ENCODE results near the gene KCNS1.
"Not testable (repeated sequence)": the region's sequence is repeated elsewhere in the genome, so short reads cannot be mapped to it uniquely, and the experiment has no call there.

The KCNS1 gene

DNA sequence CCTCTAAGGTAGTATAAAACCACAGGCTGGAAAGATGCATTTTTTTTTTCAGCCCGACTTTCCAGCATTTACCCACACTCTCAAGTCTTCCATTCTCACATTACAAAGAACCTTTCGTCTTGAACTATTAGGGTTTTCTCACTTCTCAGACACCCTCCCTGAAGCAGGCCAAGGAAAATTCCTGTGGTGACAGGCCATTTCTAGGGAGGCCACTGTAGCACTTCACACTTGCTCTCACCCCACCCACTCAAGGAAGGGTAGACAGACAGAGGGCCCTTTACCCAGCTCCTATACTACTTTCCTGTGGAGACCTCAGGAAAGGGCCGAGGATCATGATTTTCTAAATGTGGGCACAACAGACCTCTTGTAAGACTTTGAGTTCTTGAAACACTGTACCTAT lies 27.7 kb downstream of the KCNS1 start:
- no peak for DNase-seq

DNA sequence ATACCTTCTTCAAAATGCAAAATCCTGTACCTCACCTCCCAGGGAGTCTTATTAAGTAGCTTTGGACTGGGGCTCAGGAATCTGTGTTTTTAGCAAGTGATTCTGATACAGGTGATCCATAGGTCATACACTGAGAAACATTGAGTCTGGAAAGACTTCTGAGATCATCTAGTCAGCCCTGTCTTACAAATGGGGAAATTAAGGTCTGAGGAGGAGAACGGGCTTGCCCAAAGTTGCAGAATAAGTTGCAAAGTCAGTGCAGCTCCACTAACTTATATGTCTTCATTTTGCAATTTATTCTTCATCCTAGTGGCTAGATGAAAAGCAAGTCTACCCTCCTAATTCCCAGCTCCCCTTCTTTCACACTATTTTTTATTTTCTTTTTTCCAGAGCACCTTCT lies 28.9 kb downstream of the KCNS1 start:
- DNase-seq: no peak

DNA sequence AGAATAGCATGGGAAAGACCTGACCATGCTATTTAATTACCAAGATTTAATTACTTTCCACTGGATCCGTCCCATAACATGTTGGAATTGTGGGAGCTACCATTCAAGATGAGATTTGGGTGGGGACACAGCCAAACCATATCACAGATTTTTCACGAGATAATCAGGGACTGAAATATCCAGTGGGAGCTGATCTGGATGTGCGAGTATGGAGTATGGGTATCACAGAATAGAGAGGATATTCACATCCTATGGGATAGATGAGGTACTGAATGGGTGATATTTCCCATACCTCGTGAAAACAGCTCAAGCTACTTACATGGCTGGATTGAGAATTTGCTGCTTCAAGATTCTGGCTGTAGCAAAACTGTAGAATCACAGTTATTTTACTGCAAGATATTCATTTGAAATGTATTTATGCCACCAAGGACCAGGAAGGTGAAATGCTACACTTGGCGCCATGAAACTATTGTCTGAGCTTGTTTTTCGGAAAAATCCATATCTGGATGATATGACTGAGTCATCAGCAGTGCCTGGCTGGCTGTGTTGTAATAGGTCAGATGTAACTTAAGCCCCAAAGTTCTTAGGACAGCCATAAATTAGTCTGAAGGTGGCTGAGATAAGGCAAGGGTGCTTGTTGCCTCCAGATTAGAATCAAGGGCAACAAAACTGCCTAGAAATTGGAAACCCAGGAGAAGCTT lies 29.8 kb downstream of the KCNS1 start:
- DNase-seq: no peak

DNA sequence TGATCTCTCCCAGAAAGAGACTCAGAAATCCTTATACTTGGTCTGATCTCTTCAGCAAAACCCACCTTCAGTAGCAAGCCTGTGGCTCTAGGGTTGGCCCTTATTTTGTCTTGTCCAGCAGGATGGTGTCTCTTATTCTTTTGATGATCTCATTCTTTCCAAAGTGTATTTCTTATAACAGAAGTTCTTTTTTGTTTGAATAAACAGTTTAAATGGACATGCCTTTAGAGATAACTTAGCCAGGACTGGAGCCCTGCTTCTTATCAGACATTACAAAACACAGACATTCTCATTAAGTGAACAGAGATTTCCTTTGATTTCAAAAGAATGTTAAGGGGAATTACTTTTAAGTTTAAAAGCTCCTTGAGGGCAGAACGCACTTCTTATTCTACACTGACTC lies 31.7 kb downstream of the KCNS1 start:
- DNase-seq: no peak

DNA sequence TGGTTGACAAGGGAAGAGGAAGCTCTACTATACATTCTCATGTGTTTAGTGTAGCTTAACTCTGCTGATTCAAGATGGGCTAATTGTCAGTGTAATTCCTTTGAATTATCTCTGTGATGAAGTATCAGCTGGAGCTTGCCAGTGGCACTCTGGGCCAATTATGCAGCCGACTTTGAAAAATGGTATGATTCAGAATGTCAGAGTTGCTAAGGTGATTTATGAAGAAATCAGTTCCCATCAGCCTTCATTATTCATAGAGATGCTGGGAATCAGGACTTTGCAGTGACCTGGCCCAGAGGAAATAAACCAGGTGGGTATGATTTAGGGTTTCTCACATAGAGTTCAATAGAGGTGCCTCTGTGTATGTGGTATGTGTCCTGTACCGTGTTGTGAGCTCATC lies 33.4 kb downstream of the KCNS1 start:
- DNase-seq: no peak

DNA sequence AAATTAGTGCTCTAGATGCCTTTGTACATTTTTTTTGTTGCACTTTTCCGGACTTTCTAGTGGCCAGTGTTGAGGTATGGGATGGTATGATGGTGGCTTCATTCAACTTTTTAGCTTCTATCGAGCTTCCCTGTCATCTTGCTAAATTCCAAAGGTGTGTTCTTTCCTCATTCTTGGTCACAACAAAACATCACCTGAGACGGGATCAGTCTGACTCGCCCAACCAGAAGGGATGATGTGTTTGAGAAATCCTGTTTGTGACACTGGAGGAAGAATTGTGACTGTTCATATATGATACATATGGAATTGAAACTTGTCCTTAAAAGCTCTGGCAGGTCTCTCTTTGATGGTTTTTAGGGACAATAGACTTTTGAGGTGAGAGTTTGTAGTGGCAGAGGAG lies 33.8 kb downstream of the KCNS1 start:
- DNase-seq: no peak

DNA sequence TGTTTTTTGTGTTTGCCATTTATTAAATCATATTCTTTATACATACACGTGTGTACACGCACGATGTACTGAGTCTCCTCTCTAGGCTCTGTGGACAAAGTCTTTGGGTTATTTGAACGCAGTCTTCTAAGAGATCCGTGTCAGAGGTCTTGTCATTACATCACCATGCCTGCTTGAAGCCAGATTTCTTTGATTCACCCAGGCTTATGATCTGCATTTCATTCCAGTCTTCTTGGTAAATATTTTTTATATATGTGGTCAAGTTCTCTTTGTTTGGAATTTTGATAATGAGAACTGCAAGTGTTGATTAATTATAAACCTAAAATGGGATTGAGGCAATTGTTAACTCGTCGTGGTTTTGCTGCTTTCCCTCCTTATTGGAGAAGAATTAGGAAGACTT lies 34.6 kb downstream of the KCNS1 start:
- DNase-seq: no peak

DNA sequence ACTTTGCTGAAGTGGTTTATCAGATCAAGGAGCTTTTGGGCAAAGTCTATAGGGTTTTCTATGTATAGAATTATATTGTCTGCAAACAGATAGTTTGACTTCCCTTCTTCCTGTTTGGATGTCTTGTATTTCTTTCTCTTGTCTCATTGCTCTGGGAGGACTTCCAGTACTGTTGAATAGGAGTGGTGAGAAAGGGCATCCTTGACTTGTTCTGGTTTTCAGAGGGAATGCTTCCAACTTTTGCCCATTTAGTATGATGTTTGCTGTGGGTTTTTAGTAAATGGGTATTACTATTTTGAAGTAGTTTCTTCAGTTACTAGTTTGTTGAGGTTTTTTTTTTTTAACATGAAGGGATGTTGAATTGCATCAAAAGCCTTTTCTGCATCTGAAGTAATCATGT lies 36.1 kb downstream of the KCNS1 start:
- no peak for DNase-seq

DNA sequence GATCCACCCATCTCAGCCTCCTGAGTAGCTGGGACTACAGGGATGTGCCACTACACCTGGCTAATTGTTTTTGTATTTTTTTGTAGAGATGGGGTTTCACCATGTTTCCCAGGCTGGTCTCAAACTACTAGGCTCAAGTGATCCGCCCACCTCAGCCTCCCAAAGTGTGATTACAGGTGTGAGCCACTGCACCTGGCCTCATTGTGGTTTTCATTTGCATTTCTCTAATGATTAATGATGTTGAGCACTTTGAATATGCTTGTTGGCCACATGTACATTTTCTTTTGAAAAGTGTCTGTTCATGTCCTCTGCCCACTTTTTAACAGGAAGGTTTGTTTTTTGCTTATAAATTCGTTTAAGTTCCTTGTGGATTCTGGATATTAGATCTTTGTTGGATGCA lies 37.8 kb downstream of the KCNS1 start:
- DNase-seq: not testable (repeated sequence)

DNA sequence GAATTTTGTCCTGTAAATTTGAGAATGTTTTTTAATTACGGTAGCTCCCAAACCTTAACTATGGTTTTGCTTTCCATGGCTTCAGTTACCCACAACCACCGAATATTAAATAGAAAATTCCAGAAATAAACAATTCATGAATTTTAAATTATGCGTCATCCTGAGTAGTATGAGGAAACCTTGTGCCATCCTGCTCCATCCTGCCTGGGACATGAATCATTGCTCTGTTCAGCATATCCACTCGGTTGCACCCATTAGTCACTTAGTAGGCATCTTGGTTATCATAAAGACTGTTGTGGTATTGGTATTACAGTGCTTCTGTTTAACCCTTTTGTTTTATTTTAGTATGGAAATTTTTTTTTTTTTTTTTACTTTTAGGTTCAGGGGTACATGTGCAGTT lies 39.7 kb downstream of the KCNS1 start:
- no peak for DNase-seq

DNA sequence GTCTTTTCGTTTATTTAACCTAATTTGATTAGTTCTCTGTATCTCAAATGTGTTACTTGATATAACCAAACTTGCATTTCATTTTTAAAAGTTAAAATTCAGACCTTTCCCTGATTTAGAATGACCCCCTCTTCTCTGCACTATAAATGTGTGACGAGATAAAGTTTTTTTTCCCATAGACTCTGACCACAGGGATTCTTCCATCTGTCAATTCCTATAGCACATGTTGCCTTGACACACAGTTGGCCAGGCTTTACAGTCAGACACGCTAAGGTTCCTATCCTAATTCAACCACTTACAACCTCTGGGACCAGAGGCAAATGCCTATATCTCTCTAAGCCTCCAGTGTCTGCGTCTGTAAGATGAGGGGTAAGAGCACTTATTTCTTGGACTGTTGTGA lies 40.6 kb downstream of the KCNS1 start:
- DNase-seq: no peak

DNA sequence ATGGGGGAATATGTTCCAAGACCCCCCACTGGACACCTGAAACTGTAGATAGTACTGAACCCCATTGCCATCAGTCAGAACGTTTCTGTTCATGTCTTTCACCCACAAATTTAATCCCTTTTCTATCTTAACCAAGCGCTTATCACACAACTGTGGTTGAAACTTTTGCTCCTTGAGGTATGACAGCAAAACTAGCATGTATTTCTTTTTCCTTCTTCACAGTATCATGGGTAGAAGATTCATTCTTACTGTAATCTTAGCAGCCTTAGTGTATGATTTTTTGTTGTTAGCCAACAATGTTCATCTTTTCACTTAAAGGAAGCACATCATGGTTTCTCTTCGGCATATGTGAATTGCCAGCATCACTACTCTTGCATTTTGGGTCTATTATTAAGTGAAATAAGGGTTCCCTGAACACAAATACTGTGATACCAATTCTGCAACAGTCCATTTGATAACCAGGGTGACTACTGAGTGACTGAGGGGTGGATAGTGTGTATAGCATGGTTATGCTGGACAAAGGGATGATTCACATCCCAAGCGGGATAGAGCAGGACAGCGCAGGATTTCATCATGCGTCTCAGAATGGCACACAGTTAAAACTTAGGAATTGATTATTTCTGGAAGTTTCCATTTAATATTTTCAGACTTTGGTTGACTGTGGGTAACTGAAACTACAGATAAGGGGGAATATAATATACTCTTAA lies 41.8 kb downstream of the KCNS1 start:
- no peak for DNase-seq

DNA sequence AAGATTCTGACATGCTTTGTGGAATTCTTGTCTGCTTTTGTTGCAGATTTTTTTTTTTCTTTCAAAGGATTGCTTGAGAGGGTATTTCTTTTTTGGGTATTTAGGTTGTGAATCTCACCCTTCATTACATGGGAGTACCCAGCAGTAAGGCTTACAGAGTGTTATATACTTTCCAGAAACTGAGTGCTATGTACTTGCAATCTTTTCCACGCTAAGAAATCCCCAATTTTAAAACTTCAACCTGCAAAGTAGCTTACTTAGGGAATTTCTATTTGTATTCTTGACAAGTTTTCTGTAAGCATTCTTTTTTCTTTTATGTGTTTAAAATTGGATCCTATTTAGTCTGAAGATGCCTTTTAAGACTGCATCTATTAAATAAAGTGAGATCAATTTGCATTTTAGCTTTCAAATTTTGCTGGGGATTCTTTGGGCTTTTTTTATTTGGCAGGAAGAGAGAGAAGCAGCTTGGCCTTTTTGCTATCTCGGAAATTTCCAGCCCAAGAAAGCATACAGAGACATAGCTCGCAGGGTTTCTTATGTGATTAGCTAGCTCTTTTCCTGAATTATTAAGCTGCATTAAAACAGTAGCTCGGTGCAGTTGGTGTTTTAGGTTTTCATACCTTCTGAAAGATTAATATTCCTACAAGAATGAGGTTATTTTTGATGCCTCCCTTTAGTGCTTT lies 42.6 kb downstream of the KCNS1 start:
- no peak for DNase-seq

DNA sequence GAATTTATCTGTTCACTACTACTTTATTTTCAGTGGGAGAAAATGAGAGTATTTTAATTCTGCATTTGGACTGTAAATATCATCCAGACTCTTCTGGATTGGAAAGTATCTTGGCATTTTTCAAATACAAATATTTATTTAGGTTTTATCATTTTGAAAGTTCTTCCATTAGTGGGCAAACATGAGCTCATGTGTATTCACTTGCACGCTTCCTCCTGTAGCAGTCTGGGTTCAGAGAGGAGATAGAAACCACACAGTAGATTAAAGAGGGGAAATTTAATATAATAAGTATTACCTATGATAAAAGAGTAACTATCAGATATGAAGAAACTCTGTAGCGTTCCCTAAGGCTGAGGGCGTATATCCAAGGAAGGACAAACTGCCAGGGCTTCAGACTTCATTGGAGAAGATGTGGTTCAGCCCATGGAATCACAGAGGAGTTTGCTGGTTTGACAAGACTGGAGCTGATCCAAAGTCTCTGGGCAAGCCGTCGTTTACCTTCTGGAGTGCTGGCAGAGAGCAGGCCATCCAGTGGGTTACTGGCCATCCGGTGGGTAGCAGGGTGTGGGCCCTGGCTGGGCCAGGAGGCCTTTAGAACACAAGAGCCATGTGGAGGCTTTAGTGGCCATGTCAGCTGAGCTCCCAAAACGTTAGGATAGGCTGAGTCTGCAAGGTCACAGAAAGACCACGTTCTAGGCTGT lies 44.3 kb downstream of the KCNS1 start:
- DNase-seq: no peak

DNA sequence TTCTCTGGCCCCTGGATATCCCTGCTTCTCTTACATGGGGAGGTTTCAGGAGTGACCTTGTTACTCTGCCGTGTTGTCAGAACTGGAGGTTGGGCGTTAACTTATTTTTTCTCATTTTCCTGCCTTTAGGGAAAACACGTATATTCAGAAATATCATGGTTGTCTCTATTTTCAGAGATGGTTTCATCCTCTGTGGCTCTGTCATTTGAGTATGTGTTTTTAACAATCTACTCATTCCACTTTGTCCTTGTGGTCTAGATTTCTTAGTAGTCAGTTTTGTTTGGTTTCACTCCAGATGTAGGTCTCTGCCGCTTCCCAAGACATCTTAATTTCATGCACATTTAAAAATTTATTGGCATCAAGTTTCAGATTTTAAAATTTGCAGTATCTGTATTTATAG lies 45.9 kb downstream of the KCNS1 start:
- no peak for DNase-seq

DNA sequence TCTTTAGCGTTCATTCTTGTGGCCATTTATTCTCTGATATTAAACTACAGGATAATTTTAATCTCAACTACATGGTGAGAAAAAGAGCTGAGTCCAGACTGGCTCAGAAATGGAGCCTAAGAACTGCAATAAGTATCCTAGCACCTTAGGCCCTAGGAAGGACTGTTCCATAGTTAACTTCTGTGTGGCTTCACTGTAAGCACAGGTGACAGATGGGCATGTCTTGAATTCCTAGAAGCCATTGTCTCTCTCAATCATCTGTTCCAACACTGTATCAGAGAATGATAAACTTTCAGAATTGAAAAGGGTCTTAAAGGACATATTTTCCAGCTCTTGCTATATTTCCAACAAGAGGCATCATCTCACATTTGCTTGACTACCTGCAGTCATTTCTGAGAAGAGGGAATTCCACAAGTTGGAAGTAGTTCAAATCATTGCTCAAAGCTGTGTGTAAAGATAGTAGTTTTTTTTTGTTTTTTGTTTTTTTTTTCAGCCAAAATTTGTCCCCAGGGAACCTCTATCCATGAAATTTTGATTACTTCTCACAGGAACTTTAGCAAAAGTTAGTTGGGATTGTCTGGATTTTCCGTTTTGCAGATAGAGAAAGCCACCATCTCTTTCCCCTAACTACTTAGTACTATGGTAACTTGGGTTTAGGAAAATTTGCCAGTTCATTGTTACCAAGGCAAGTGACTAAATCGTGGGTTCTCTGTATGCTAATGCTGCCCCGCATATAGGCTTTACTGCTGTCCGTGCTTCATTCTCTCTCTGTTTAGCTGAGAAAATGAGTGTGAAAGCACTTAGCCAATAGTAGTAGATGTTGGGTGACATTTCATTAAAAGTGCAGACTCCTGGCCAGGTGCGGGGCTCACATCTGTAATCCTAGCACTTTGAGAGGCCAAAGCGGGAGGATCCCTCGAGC lies 47.2 kb downstream of the KCNS1 start:
- no peak for DNase-seq

DNA sequence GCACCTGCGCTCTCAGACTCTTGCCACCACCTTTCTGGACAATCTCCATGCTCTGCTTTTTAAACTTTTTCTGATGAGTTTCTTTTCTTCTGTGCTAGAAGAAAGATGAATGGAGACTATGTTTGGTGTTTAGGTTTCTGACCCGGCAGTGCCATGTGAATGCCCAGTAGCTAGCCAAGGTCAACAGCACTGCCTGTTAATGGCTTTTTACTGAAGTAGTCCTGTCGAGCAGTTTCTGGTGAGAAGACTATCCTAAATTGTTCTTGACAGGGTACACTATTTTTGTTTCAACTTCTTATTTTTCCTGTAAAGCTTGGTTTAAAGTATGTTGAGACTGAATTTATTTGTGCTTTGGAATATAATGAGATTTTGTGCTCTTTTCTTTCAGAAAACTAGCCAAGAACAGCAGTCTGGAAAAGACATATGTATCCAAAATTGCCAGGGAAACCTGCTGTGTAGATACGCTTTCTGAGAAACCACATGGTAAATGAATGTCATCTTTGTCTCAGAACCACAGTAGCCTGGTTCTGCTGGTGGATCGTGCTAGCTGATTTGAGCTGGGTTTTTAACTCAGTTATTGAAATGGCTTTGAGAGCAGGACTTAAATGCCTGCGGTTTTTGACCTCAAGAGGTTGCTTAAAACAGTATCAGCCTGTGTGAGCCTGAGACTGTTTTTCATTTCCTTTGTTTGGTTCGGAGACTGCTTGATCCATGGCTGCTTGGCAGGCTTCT lies 48.1 kb downstream of the KCNS1 start:
- DNase-seq: no peak

DNA sequence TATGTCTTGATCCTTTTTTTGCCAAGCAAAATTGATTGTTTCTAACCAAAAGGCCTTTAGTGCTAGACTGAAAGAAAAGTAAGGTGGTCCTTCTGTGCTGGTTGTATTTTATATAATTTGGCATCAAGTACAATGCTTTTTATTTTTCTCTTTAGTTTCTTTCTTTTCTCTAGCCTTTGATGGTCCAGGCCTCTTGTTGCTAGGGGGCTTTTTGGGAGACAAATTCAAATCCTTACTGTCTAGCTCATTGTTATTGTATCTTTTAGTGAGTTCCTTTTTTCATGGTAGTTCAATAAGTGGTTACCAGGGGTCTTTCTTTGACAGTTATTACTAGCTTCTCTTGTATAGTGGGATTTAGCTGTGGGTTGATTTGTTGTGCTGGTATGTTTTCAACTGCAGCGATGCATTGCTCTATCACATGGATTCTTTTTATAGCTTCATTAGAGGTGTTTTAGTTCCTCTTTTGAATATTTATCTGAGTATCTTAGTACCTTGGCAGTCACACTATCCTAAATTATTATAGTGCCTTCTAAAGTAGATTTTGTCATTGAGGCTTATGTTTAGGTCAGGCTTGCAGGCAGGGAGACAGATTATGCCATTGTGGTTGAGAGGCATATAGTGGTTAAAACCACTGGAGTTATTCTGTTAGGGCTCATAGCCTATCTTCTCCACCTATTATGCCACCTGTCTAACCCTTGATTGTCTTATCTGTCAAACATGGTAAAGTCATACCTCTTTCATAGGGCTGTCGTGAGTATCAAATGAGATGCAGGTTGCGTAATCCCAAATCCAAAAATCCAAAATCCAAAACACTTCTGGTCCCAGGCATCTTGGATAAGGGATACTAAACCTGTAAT lies 49.5 kb downstream of the KCNS1 start:
- DNase-seq: no peak

DNA sequence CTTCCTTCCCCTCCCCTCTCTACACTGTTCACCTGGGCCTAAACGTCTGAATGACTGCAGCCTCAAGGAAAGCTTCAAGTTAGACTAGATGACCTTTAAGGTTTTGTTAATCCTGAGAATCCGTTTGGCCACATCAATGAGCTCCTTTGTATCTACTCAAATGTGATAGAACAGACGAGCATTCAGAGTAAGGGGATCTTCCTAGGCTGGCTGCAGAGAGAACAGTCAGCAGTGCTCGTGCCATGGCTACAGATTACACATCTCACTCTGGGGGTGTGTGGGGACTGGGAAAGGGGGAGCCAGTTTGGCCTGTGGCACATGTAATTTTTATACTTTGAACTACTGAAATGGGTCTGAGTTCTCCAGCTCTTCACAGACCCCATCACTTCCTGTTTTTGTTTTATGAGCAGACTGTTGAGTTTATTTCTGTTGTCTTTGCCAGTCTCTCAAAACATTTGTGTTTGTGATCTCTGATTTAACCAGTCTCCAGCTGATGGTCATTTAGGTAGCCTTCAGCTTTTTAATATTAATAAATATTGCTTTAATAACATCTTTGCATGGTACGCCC lies 50.9 kb downstream of the KCNS1 start:
- no peak for DNase-seq

DNA sequence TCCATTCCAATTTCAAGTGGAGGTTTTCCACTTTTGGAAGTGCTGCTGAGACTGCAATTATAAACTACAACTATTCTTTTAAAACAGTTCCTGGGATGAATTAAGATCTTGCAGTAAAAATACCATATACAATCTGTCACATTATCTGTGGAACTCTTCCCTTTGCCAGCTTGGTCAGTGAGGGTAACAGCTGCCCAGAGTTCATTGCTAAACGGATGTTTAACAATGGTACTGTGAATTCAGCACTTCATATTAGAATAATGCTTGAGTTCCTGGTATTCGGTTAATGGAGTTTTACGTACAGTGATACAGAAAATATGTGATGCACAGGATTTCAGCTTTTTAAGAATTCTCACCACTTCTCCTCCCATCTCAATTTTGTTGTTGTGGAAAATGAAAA lies 51.5 kb downstream of the KCNS1 start:
- DNase-seq: no peak
